CD4-positive, alpha-beta memory T cell (primary cell): ENCODE data around the gene CCDC24. TPM values are rescaled to one million over a fixed set of nuclear protein-coding genes. Genes with fewer than 3 reads are reported as not detected.

ENCODE experiments used
- CTCF ChIA-PET: fragments of 350-600 bp; sonication (Branson Sonifier 250); formaldehyde crosslinking; loops from one replicate; lab custom pipeline; 2021; ENCODE audit warnings: inconsistent platforms; ENCODE audit not compliant: partially characterized antibody; lab: Charles Lee
- POLR2A ChIA-PET: fragments of 350-600 bp; sonication (Branson Sonifier 250); formaldehyde crosslinking; loops from one replicate; lab custom pipeline; 2021; ENCODE audit not compliant: partially characterized antibody; lab: Charles Lee
- DNase-seq, 5 donors: peaks; one replicate each; pipeline versions ENCODE4 v3.0.0 to v3.0.0-alpha.2; 2020 to 2022; ENCODE audit warnings: mixed read lengths in 1 of 5
- H3K27ac ChIP-seq: one replicate; pipeline ENCODE4 v1.7.0; 2013; ENCODE audit warnings: low read depth, low read length
- H3K27me3 ChIP-seq: 2 replicates; pipeline ENCODE4 v1.7.0; 2013; ENCODE audit warnings: mild to moderate bottlenecking, low read length, moderate library complexity; ENCODE audit not compliant: insufficient read depth
- H3K36me3 ChIP-seq: 2 replicates; pipeline ENCODE4 v1.7.0; 2013; ENCODE audit warnings: mild to moderate bottlenecking, low read length, moderate library complexity; ENCODE audit not compliant: insufficient read depth
- H3K4me1 ChIP-seq: 2 replicates; pipeline ENCODE4 v1.7.0; 2013; ENCODE audit warnings: mild to moderate bottlenecking, low read length, moderate library complexity; ENCODE audit not compliant: insufficient read depth
- H3K4me3 ChIP-seq, 2 donors: one replicate each; pipeline ENCODE4 v1.7.0; 2013; ENCODE audit warnings: low read length in 2 of 2, mild to moderate bottlenecking in 1 of 2
- H3K9me3 ChIP-seq, 2 donors: one replicate each; pipeline ENCODE4 v1.7.0; 2013; ENCODE audit warnings: low read length in 2 of 2, control low read depth in 1 of 2; ENCODE audit not compliant: control insufficient read depth in 1 of 2
- H3K27ac Mint-ChIP-seq, 7 donors: one replicate each; pipeline ENCODE4 v1.8.0; 2020 to 2021; ENCODE audit warnings: mixed read lengths in 7 of 7, mild to moderate bottlenecking in 6 of 7, inconsistent platforms in 3 of 7, moderate library complexity in 3 of 7
- H3K27me3 Mint-ChIP-seq, 2 donors: one replicate each; pipeline ENCODE4 v1.8.0; 2020 to 2021; ENCODE audit warnings: mixed read lengths in 2 of 2
- H3K36me3 Mint-ChIP-seq, 2 donors: one replicate each; pipeline ENCODE4 v1.8.0; 2020 to 2021; ENCODE audit warnings: mixed read lengths in 2 of 2, inconsistent platforms in 1 of 2, mild to moderate bottlenecking in 1 of 2
- H3K4me1 Mint-ChIP-seq, 4 donors: one replicate each; pipeline ENCODE4 v1.8.0; 2020 to 2021; ENCODE audit warnings: mixed read lengths in 4 of 4, mild to moderate bottlenecking in 1 of 4
- H3K4me3 Mint-ChIP-seq, 8 donors: one replicate each; pipeline ENCODE4 v1.8.0; 2020 to 2021; ENCODE audit warnings: mixed read lengths in 8 of 8, mild to moderate bottlenecking in 7 of 8, moderate library complexity in 6 of 8, inconsistent platforms in 3 of 8
- H3K9me3 Mint-ChIP-seq, 8 donors: one replicate each; pipeline ENCODE4 v1.8.0; 2020 to 2021; ENCODE audit warnings: mixed read lengths in 8 of 8, mild to moderate bottlenecking in 5 of 8, inconsistent platforms in 3 of 8, moderate library complexity in 1 of 8
- intact Hi-C: fragments of 100-400 bp; cut with micrococcal nuclease; formaldehyde crosslinking; loops from one replicate; pipeline ENCODE4 v1.15.1; 2023
- polyA plus RNA-seq, 2 donors: library from polyadenylated mRNA; unstranded; fragments of 300-500 nt; fragmentation: Illumina TruSeq; gene quantifications; one replicate each; pipeline ENCODE4 v1.2.3, GENCODE V29; 2021
- total RNA-seq, 2 experiments: library from RNA; stranded (reverse); gene quantifications; one replicate each; pipeline ENCODE4 v1.2.3, GENCODE V29; 2021

CCDC24 gene
- total and polyA plus RNA-seq, 4 experiments from 2014 or later = 1.1 to 1.9 (median 1.5) TPM

- Histone ChIP-seq H3K4me3 (peak overlapping the region; percentile 87 to 93), H3K27me3 (no peaks in the 10 kb centered on the region), H3K4me1 (peaks cover 29% of the 10 kb centered on the region), H3K9me3 (no peaks in the 10 kb centered on the region), H3K27ac (peak overlapping the region; percentile 93), H3K36me3 (no peaks in the 10 kb centered on the region)
- no peaks in the 10 kb centered on the region for H3K9me3 Mint-ChIP-seq
- ChIA-PET POLR2A (interaction anchor here (1.0 to 4.1 kb wide), 10 partner anchors 11 to 589 kb away, joined by 3 to 44 read pairs (median 4); partner anchors contain the start of genes ARTN, ATP6V0B, CCDC24 and CDC20), CTCF (interaction anchor here (0.7 to 7.5 kb wide), 7 partner anchors 13 to 101 kb away, joined by 3 to 83 read pairs (median 4); partner anchors contain the start of genes ARTN and DPH2)
- H3K27ac Mint-ChIP-seq = peak overlapping the region; percentile 90 to 97 (median 96)
- intact Hi-C loops = loop anchor here (5.0 kb wide), 2 partner anchors 295 to 420 kb away; partner anchors contain the start of gene KDM4A
- H3K4me1 Mint-ChIP-seq = peaks cover 30 to 72% (median 44%) of the 10 kb centered on the region in 4 donors
- no peak for DNase-seq
- peaks cover 10 to 14% of the 10 kb centered on the region in 2 donors for H3K36me3 Mint-ChIP-seq
- peak overlapping the region; percentile 91 to 95 (median 93) for H3K4me3 Mint-ChIP-seq
- no peaks in the 10 kb centered on the region for H3K27me3 Mint-ChIP-seq
Observed at GRCh38 chr1:43947061-43947873, 44.1 kb upstream of the CCDC24 start.

GRCh38 chr1:43947874-43948437, 43.4 kb upstream of the CCDC24 start:
- CTCF ChIA-PET = interaction anchor here (0.7 to 7.5 kb wide), 4 partner anchors 14 to 100 kb away, joined by 3 to 83 read pairs (median 3); partner anchors contain the start of genes ARTN and DPH2
- no peak for DNase-seq
- Mint-ChIP-seq H3K27me3 (no peaks in the 10 kb centered on the region), H3K36me3 (peaks cover 10 to 14% of the 10 kb centered on the region in 2 donors), H3K4me1 (peaks cover 30 to 67% (median 43%) of the 10 kb centered on the region in 4 donors), H3K9me3 (no peaks in the 10 kb centered on the region), H3K4me3 (peak overlapping the region; percentile 72 to 95 (median 92)), H3K27ac (peak overlapping the region; percentile 70 to 94 (median 84))
- intact Hi-C loops = loop anchor here (5.0 kb wide), 2 partner anchors 296 to 421 kb away; partner anchors contain the start of gene KDM4A
- H3K4me3 ChIP-seq = peak overlapping the region; percentile 87 to 93
- no peaks in the 10 kb centered on the region for H3K36me3 ChIP-seq
- no peaks in the 10 kb centered on the region for H3K27me3 ChIP-seq
- peaks cover 29% of the 10 kb centered on the region for H3K4me1 ChIP-seq
- POLR2A ChIA-PET = interaction anchor here (1.3 to 4.1 kb wide), 2 partner anchors 19 to 26 kb away, joined by 5 to 44 read pairs; partner anchors contain the start of gene ATP6V0B
- no peak overlapping the region for H3K27ac ChIP-seq
- H3K9me3 ChIP-seq = no peaks in the 10 kb centered on the region

- H3K4me1 Mint-ChIP-seq = peaks cover 28 to 64% (median 40%) of the 10 kb centered on the region in 4 donors
- H3K27ac Mint-ChIP-seq = peak overlapping the region in 2 of 7 donors; percentile 34 to 55
- peaks cover 12 to 14% of the 10 kb centered on the region in 2 donors for H3K36me3 Mint-ChIP-seq
- H3K9me3 Mint-ChIP-seq = no peaks in the 10 kb centered on the region
- POLR2A ChIA-PET = interaction anchor here (1.0 kb wide), 1 partner anchor 21 kb away, joined by 3 read pairs; the partner anchor contains the start of gene DPH2
- CTCF ChIA-PET = interaction anchor here (1.5 to 7.5 kb wide), 2 partner anchors 16 to 184 kb away, joined by 5 to 83 read pairs; partner anchors contain the start of gene ARTN
- Histone ChIP-seq H3K9me3 (no peaks in the 10 kb centered on the region), H3K27me3 (no peaks in the 10 kb centered on the region), H3K4me3 (no peak overlapping the region), H3K27ac (no peak overlapping the region), H3K4me1 (peaks cover 29% of the 10 kb centered on the region), H3K36me3 (no peaks in the 10 kb centered on the region)
- intact Hi-C loops = loop anchor here (5.0 kb wide), 2 partner anchors 297 to 422 kb away; partner anchors contain the start of gene KDM4A
- DNase-seq = no peak
- peak overlapping the region in 2 of 8 donors; percentile 51 to 54 for H3K4me3 Mint-ChIP-seq
- no peaks in the 10 kb centered on the region for H3K27me3 Mint-ChIP-seq
Observed at GRCh38 chr1:43949678-43950077, 41.7 kb upstream of the CCDC24 start.

DNA sequence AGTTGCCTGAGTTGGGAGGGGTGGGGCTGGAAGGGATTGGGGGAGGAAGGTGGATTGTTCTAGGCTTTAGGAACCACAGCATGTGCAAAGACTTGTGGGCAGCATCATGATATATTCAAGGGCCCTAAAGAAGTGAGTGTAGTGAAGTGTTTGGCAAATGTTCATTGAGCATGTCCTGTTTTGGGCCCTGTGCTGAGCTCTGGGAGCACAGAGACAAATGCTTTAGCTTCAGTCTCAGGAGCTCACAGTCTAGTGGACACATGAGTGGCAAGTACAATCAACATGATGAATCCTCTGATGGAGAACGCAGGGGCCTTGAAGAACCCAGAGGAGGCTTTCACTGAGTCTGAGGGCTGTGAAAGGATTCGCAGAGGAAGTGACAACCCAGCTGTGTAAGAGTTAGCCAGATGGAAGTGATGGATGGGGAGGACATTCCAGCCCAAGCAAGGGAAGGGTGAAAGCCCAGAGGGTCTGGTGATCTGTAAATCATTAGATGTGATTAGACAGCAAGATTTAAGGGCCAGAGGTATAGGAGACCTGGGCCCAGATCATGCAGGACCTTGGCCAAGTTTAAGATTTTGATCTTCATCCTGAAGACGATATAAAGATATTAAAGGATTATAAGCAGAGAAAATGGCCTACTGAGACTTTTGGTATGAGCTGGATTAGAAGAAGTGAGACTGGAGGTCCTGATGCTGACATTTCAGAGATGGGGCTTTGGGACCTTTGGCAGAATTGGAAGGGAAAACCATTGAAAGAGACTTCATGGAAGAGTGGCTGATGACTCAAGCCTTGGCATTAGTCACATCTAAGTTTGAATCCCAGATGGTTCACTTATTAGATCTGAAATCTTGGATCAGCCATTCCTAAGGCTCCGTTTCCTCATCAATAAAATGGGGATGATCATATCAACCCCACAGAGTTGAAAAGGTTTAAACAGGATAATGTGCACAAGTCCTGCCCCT, 40.1 kb upstream of the CCDC24 start:
- Mint-ChIP-seq H3K36me3 (peaks cover 11 to 12% of the 10 kb centered on the region in 2 donors), H3K27ac (peak overlapping the region in 1 of 7 donors; percentile 55), H3K9me3 (no peaks in the 10 kb centered on the region), H3K27me3 (no peaks in the 10 kb centered on the region), H3K4me1 (peaks cover 19 to 54% (median 29%) of the 10 kb centered on the region in 4 donors), H3K4me3 (no peak overlapping the region)
- intact Hi-C loops = no loop called here
- CTCF ChIA-PET = no interaction called here
- Histone ChIP-seq H3K9me3 (no peaks in the 10 kb centered on the region), H3K27me3 (no peaks in the 10 kb centered on the region), H3K4me1 (peaks cover 15% of the 10 kb centered on the region), H3K4me3 (no peak overlapping the region), H3K27ac (no peak overlapping the region), H3K36me3 (no peaks in the 10 kb centered on the region)
- DNase-seq = no peak
- POLR2A ChIA-PET = no interaction called here

DNA sequence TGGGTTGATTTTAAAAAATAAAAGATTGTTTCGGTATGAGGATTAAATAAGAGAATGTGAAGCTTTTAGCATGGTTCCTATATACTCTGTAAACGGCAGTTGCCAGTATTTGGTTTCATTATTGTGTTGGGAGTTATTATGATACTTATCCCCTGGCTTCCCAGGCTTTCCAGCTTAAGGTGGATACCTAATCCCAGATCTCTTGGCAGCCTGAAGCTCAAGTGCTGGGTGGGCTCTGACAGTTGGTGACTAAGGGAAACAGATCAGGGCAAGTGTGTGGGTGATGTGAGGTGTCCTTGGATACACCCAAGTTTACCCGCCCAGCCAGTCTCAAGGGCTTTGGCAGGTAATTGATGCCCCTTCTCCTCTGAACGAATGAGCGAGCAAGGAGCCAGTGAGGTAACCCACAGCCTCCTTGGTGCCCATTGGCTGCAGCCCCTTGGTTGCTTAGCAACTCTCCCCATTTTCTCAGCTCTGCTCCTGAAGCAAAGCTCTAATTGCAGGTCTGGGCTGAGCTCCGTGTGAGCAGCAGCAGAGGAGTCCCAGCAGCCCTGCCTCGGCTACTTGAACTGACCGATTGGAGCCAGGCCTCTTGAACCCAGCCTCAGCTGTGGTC, 38.6 kb upstream of the CCDC24 start:
- no peaks in the 10 kb centered on the region for H3K9me3 ChIP-seq
- no peak for DNase-seq
- no peaks in the 10 kb centered on the region for H3K27me3 Mint-ChIP-seq
- no peak overlapping the region for H3K27ac Mint-ChIP-seq
- H3K36me3 Mint-ChIP-seq = peaks cover 18 to 20% of the 10 kb centered on the region in 2 donors
- H3K27ac ChIP-seq = no peak overlapping the region
- no peaks in the 10 kb centered on the region for H3K36me3 ChIP-seq
- H3K4me3 ChIP-seq = no peak overlapping the region
- peaks cover 8% of the 10 kb centered on the region for H3K4me1 ChIP-seq
- H3K4me1 Mint-ChIP-seq = peaks cover 15 to 39% (median 22%) of the 10 kb centered on the region in 4 donors
- intact Hi-C loops = no loop called here
- POLR2A ChIA-PET = interaction anchor here (1.3 kb wide), 1 partner anchor 17 kb away, joined by 5 read pairs; the partner anchor contains the start of gene DPH2
- no peak overlapping the region for H3K4me3 Mint-ChIP-seq
- no peaks in the 10 kb centered on the region for H3K27me3 ChIP-seq
- H3K9me3 Mint-ChIP-seq = no peaks in the 10 kb centered on the region
- CTCF ChIA-PET = interaction anchor here (1.0 to 4.1 kb wide), 3 partner anchors 19 to 84 kb away, joined by 3 to 17 read pairs (median 4); partner anchors contain the start of gene ARTN

DNA sequence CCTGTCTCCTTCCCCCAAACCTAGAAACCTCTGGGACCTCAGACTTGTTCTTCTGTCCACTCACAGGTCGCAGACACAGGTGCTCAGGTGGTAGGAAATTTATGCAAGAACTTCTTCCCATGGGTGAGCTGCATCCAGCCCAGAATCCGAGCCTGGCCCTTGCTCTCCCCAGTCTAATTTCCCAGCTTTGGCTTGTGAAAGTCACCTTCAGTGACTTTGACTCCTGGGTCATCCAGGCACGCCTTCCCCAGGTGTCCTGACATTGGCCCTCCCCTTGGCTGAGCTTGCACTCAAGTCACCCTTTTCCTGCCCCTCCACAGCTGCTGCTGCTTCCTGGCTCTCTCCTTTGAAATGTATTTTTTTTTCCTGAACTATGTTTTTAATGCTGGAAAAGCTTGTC, 38.0 kb upstream of the CCDC24 start:
- no peak overlapping the region for H3K27ac Mint-ChIP-seq
- no peak overlapping the region for H3K4me3 Mint-ChIP-seq
- H3K36me3 Mint-ChIP-seq = peaks cover 23 to 25% of the 10 kb centered on the region in 2 donors
- H3K4me1 Mint-ChIP-seq = peaks cover 12 to 34% (median 18%) of the 10 kb centered on the region in 4 donors
- H3K4me3 ChIP-seq = no peak overlapping the region
- no peaks in the 10 kb centered on the region for H3K27me3 ChIP-seq
- no peaks in the 10 kb centered on the region for H3K9me3 Mint-ChIP-seq
- DNase-seq = no peak
- POLR2A ChIA-PET = interaction anchor here (1.3 kb wide), 1 partner anchor 16 kb away, joined by 5 read pairs; the partner anchor contains the start of gene DPH2
- intact Hi-C loops = no loop called here
- H3K4me1 ChIP-seq = peaks cover 2% of the 10 kb centered on the region
- CTCF ChIA-PET = interaction anchor here (1.0 to 4.1 kb wide), 4 partner anchors 19 to 83 kb away, joined by 3 to 17 read pairs (median 8); partner anchors contain the start of gene ARTN
- H3K27me3 Mint-ChIP-seq = no peaks in the 10 kb centered on the region
- H3K36me3 ChIP-seq = no peaks in the 10 kb centered on the region
- no peak overlapping the region for H3K27ac ChIP-seq
- no peaks in the 10 kb centered on the region for H3K9me3 ChIP-seq
